Activated gamma-delta T cell treated with Interleukin-2 at 50 U/mL for 16 hours (primary cell): ENCODE measurements around the gene RAB18.
"Not testable (repeated sequence)": the region's sequence is repeated elsewhere in the genome, so short reads cannot be mapped to it uniquely, and the experiment has no call there.

Experiments used
- DNase-seq: peaks from one replicate; pipeline ENCODE4 v3.0.0-alpha.2; 2020

Gene RAB18

DNA sequence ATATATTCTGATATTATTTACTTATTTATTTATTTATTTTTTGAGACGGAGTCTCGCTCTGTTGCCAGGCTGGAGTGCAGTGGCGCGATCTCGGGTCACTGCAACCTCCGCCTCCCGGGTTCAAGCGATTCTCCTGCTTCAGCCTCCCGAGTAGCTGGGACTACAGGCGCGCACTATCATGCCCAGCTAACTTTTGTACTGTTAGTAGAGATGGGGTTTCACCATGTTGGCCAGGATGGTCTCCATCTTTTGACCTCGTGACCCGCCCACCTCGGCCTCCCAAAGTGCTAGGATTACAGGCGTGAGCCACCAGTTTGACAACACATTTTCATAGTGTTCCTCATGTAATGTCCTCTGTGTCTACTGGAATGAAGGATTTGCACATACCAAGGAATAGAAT, 1.4 kb downstream of the RAB18 start:
- DNase-seq = not testable (repeated sequence)

DNA sequence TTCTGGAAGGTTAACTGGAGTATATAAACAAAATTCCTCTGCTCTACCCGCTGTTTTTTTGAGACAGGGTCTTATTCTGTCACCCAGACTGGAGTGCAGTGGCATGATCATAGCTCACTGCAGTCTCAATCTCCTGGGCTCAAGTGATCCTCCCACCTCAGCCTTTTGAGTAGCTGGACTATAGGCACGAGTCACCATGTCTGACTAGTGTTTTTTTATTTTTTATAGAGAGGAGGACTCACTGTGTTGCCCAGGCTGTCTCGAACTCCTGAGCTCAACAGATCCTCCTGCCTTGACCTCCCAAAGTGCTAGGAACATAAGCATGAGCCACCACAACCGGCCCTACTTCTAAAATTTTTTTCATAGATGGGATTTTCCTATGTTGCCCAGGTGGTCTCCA, 2.2 kb downstream of the RAB18 start:
- DNase-seq = no peak

DNA sequence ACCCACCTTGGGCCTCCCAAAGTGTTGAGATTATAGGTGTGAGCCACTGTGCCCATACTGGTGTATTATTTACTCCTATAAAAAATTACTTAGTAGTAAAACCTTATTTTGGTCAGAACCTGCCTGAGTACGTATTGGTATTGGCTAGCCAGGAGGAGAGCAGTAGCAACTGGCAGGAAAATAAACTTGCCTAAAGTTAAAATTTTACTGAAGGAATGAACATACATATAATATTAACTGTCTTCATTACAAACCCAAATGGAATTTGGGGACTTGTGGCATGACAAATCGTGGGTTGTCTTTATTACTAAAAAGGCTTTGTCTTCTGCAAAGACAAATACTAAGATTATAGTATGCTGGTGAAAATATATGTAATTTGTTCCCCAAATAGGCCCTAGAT, 8.4 kb downstream of the RAB18 start:
- DNase-seq = no peak

DNA sequence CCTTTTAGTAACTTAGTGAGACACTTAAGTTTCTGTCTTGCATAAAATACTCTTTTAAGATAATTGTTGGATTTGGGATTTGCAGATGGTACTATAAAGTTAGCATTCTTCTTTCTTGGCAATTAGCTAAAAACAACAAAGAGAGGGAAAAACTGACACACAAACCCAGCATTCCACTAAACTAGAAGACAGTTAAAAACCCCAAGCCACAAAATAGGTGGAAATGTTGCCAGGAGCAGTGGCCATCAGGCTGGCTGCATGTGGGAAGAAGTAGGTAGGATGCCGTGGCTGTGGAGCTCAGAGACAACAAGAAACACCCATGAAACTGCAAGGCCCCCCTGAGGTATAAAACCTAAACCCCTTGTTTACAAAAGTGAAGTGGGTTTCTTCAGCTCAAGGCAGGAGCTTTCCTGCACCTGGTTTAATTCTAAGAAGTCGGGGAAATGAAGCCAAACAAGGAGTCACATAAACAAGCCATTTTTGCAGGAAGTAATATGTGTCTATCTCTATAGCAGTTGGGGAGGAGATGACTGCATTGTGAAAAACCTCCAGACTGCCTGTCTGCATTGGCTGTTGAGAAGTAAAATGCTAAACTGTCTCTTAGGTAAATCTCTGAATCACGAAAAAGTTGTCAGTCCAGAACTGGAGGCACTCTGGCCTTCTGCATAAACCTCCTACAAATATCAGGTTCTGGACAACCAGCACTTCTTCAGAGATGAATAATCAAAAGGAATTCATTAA, 9.5 kb downstream of the RAB18 start:
- DNase-seq = no peak

DNA sequence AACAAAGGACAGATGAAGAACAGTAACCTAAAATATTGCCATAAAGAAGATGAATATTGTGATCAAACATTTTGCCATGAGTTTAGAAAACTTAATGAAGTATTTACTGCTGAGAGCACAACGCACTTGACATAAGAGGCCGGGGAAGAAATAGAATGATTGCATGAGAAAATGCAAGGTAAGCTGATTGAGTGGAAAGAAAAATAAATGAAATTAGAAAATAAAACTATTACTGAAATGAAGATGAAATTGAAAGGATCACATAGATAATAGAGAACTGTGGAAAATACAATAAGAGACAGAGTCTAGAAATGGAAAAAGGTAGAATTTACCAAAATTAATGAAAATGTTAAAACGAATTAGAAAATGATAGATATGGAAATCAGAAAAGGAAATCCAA, 10.1 kb downstream of the RAB18 start:
- DNase-seq = no peak

DNA sequence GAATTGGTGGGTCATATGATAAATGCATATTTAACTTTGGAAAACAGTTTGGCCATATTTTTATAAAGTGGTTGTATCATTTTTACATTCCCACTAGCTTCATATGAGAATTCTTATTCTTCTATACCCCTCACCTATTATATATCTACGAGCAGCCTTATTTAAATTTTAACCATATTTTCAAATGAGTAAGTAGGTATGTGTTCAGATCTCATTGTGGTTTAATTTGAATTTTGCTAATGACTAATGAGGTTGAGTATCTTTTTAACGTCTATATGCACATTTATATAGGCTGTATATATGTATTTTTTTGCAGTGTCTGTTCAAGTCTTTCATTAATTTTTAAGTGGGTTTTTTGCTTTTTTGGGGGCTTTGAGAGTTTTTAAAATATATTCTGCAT, 14.2 kb downstream of the RAB18 start:
- no peak for DNase-seq

DNA sequence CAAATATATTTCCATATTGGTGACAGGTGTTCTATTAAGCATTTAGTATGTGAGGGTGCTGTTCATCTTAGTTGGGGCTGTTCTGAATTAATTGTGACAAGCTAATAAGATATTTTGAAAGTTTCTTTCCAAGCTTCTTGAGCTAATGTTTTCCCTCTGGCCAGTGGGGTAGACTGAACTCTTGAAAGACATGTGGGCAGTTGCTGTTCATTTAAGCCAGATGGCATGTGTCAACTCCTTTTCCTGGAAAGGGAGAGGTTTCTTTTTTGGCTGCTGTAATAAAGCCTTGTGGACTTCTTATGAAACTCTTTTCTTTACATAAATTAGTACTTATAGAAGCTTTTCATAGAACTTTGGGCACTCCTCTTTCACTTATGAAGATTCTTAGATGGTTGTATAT, 21.7 kb downstream of the RAB18 start:
- no peak for DNase-seq

DNA sequence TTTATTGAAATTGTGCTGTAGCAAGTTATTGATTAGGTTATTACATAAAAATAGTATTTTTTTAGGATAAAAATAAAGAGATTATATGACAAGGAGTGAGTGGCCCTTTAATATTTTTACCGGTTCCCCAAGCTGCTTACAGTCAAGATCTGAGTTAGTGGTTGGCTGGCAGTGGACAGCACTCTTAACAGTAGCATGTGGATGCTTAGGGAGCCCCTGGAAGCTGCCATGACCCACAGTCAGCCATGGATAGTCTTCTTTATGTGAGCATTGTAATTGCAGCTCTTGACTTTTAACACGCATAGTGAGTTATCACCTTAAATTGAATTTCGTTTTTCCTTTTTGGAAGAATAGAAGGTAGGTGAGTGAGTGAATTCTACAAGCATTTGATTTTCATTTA, 22.1 kb downstream of the RAB18 start:
- DNase-seq = no peak

DNA sequence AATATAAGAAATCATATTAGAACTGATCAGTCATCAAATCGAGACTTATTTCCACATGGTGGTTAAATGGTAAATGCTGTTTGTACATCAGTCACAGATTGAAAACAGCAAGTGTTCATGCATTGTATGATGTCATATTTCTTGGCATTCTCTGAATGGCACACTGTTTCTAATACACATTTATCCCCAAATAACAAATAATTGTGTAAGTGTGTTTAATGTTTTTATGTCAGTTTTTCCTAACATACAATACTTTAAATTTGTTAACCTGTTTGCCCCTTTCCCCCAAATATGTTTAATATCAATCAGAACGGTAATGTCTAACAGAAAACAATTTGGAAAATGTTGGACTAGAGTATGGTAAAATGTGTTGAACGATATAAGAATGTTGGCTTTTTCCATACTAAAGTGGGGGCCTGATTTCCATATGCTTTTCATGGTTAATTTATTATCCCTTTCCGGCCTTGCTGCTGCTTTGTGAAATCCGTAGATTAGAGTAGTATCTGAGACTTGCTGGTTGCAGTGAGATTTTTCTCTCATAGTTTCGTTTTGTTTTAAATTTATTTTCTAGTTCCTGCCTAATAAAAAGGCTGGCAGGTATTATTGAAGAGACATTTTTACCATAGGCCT, 23.7 kb downstream of the RAB18 start:
- DNase-seq = no peak

DNA sequence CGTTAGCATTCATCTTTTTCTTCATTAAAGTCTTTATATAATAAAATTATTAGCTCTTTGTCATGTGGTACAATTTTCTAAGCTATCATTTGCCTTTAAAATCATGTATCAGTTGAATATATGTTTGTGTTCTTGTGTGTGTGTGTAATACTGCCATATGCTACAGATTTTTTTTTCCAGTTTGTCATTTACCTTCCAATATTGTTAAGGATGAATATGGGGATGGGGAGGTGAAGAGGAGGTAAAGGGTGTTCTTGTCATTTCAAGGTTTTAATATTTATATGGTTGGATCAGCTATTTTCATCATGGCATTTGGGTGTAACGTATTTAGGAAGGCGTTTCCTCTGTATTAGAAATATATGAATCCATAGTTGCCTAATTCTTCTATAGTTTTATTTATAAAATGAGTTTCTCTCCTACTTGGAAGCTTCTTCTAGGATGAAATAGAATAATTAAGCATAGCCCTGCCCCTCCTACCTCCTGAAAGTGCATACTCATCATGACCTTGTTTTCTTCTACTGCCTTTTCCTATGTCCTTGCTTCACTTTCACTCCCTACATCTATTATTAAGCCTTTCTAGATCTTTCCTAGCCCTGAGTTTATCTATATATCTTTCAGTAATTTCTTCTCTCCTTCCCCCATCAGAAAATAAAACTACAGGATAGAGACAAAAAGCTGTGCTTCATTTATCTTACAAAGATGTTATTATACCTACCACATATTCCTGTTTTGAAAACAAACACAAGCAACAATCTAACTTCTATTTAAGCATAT, 25.1 kb downstream of the RAB18 start:
- no peak for DNase-seq

DNA sequence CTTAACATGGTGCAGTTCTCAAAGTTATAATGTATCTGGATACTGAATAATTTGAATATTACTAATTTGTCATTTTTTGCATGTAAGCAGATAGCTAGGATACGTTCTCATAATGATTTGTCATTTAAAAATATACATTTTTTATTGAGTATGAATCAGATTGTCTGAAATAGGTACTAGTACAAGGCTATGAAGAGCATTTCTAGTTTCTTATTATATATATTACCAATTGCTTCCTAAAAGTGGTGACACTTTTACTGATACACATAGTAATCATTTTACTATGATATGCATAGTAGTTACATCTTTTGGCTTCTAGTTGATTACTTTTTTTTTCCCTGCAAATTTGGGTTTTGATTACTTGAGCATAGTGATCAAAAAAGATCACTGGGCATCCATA, 26.4 kb downstream of the RAB18 start:
- no peak for DNase-seq

DNA sequence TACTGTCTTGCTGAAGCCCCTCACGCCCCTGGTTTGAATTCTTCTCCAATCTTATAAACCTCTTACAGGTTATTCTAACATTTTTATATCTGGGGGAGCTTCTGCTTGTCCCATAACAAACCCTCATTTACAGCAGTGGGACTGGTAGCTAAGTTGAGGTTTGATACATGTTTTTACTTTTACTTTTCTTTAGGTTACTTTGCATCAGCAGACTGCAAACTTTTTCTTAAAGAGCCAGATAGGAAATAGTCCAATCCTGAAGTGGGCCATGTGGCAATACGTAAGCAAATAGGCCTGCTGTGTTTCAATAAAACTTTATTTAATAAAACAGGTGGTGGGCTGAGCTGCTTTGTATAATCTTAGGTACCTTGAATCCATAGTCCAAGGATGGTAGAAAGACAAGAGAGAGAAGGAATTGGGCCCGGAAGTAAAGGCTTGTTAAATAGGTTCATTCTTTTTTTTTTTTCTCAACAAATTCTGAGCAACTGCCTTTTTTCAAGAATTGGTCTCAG, 27.3 kb downstream of the RAB18 start:
- DNase-seq = no peak

DNA sequence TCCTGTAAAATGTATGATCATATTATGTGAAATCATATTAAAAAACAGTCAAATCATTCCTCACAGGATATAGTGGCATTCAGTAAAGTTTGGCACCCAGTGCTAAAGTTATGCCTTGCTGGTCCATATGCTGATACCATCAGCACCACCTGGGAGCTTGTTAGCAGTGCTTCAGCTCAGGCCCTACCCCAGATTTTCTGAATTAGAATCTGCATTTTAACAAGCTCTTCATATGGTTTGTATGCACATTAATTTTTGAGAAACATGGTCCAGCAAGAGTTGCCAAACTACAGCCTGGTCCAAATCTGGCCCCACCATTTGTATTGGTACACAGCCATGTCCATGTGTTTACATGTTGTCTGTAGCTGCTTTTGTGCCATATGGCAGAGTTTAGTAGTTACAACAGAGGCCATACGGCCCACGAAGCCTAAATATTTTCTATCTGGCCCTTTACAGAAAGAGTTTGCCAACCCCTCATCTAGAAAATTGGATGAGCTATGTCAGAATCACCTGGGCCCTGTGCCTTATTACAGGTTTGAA, 30.1 kb downstream of the RAB18 start:
- no peak for DNase-seq

DNA sequence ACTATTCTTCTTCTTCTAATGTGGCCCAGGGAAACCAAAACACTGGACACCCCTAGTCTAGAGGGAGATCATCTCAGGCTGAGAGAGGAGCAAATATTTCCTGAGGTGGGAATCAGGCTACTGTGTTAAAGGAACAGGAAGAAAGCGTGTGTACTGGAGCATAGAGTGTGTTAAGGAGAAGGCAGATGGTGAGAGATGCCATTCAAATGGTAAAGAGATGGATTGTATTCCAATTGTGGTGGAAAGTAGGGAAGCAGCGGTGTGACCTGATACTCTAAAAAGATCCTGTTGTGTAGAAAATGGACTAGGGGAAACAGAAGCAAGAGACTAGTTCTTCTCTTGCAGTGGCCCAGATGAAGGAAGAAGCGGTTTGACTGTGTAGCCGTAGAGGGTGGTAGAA, 31.2 kb downstream of the RAB18 start:
- DNase-seq = no peak

DNA sequence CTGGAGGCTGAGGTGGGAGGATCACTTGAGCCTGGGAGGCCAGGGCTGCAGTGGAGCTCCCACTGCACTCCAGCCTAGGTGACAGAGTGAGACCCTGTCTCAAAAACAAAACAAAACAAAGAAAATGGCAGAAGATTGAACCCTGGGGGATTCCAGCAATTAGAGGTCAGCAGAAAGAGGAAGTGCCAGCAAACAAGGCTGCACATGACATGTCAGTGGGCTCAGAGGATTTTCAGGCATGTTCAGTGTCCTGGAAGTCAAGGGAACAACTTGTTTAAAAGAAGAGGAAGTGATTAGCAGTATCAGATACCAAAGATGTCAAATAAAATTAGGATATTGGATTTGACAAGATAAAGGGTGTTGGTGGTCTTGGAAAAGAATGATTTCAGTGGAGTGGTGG, 32.3 kb downstream of the RAB18 start:
- DNase-seq = no peak

DNA sequence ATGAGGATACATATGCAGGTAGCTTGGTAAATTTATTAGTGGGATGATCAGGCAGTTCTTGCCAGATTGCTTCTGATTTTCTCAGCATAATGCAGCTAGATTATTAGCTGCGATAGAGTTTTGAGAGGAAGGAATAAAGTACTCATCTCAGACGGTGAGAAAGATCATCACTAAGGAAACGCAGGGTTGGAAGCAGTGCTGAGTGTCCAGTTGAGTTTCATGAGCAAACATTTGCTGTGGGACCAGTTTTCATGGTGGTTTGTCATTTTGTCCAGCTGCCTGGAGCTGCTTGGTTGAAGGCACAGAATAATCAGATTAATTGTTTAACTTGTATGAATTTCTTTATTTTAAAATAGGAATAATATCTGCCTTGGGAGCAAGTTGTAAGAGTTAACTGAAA, 33.1 kb downstream of the RAB18 start:
- no peak for DNase-seq

DNA sequence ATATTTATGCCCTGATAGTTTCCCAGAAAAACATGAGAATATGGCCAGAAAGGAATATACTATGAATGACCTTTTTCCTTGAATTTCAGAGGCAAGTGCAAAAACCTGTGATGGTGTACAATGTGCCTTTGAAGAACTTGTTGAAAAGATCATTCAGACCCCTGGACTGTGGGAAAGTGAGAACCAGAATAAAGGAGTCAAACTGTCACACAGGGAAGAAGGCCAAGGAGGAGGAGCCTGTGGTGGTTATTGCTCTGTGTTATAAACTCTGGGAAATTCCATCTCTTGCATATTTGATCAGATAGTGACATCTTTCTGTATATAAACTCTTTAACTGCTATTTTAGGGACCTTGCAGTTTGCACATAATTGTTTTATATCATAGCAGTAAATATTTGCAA, 33.7 kb downstream of the RAB18 start:
- no peak for DNase-seq

DNA sequence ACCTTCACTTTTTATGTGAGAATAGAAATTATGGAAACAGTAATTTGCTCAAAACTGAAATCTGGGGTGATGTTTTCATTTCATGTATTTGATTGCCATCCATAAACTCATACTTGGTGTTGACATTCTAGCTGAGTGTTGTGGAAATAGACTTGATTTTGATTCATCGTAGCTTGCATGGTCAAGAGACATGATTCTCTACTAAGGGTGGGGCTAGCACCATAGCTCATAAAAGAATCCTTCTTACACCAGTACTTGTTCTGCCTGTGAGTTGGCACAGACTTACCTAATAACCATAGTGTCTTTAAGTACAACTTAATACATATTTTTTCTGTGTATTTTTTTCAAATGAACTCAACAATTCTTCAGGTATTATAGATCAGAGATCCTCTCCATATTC, 36.6 kb downstream of the RAB18 start:
- DNase-seq = no peak

DNA sequence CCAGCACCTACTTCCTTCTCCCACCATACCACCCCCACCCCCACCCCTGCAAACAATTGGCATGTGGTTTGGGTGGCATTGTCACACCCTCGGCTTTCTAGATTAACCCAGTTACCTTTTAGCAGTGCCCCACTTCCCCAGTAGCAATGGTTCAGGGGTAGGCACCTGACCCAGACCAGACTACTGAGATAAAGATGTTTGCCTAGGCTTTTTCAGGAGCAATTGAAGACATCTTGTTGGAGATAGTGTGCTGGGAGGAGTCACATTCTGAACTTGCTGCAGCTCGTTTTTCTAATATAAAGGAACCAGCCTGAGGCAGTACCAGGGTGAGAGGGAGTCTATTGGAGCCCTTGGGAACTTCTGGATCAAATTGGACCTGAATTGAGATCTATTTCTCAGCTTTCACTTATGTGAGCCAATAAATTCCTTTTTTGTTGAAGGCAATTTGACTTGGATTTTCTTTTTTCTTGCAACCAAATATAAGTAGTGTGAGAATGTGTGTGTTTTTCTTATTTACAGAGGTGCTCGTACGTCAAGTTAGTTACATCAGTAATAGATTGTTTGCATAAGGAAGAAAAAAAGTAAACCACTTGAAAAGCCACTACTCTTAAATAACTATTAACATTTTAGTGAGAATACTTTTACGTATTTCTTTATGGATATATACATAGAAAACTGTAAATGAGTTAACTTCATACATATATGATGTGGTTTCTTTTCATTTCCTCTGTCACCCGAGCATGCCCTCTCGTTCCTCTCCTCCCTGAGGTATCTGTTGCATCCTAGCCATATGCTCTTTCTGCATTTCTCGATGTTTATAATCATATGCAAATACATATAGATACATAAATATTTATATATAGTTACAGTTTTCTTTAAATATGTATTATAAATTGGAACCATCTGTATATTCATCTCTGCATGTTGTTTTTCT, 38.0 kb downstream of the RAB18 start:
- peak; percentile 29 for DNase-seq

DNA sequence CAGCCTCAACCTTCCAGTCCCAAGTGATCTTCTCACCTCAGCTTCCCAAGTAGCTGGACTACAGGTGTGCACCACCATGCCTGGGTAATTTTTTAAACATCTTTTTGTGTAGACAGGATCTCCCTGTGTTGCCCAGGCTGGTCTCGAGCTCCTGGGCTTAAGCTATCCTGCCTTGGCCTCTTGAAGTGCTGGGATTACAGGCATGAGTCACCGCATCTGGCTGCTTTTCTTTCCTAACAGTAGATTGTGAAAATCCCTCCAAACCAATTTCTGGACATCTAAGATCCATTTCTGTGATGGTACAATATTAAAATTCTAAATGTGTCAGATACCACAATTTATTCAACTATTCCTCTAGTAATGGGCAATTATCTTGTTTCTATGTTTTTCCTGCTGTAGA, 38.7 kb downstream of the RAB18 start:
- no peak for DNase-seq

DNA sequence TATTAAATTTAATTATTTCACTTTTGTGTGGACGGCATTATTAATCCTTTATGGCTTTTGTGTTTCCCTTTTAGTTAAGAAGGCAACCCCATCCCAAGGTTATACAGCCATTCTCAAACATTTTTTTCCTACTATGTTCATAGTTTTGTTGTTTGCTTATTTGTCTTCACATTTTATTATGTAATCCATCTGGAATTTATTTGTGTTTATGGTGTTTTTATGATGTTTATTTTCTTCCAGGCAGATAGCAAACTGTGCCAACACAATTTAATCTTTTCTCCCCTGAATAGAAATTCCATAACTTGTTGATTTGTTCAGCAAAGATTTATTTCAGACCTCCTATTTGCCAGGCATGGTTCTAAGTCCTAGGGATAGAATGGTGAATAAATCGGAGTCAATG, 42.9 kb downstream of the RAB18 start:
- no peak for DNase-seq

DNA sequence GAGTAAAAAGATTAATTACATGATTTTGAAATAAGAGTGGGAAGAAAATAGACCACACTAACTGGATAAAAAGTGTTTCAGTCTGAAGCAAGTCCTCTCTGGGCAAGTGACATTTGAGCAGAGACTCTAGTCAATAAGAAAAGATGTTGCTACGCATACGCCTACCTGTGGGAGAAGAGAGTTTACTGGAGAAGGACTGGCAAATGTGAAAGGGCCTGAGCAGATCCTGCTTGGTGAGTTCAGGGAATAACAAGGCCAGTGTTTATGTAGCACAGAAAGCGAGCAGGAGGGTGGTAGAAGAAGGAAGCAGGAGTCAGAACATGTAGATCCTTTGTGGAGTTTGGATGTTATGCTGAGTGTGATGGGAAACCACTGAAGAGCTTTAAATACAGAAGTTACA, 43.4 kb downstream of the RAB18 start:
- no peak for DNase-seq

DNA sequence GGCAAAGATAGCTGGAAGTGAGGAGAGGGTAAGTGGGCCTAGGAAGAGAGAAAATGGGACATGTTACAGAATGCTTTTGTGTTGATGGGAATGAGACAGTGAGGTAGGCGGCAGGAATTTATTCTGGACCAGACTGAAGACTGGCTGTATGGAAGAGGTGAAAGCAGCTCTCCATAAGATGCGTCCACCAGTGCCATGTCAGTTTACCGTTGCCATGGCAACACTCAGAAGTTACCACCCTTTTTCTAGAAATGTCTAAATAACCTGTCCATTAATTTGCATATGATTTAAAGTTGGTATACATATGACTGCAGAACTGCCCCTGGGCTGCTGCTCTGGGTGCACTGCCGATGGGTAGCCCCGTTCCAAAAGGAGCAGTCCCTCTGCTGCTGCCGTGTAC, 46.7 kb downstream of the RAB18 start:
- no peak for DNase-seq
